ENCODE results near the gene ARHGAP10.

ARHGAP10 gene

DNA sequence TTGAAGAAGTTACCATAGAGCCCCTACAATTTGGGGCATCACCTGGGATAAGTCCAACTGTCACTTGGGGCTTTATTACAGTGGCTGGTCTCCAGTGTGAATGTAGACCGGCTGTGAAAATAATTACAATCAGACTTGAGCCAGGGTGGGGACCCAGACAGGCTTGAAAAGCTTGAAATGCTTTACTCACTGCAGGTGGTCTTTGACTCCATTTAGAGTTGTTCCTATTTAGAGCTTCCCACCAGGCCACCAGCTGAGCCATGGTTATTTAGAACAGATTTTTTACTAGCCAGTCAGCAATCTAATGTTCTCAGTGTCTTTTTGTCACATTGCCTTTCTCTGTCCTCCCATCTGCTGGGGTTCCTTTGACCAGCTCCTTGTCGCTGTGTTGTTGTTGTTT, 5.7 kb downstream of the ARHGAP10 start:
- no peak overlapping the region for H2AK5ac ChIP-seq (ENCODE audit: low read length, severe bottlenecking)
- H4K8ac ChIP-seq (ENCODE audit: low read length) = peak overlapping the region; percentile 60
- H2BK15ac ChIP-seq (ENCODE audit: low read depth, poor library complexity, severe bottlenecking) = no peak overlapping the region
- H3K9ac ChIP-seq (ENCODE audit: low read length) = no peak overlapping the region
- H2BK5ac ChIP-seq (ENCODE audit: low read depth, low read length, poor library complexity, severe bottlenecking) = no peak overlapping the region
- no peak for DNase-seq
- H3K36me3 ChIP-seq (ENCODE audit: control insufficient read depth in 1 of 2, insufficient read depth in 2 of 2, low read depth in 1 of 2, low read length in 2 of 2) = peaks cover 0 to 2% of the 10 kb centered on the region in 2 experiments
- peaks cover 6% of the 10 kb centered on the region for H3K79me1 ChIP-seq (replicated peaks; ENCODE audit: low read length, poor library complexity, severe bottlenecking)
- H3K23ac ChIP-seq (ENCODE audit: low read length in 2 of 2) = no peak overlapping the region
- H3K18ac ChIP-seq (ENCODE audit: low read depth in 1 of 2, low read length in 2 of 2) = no peak overlapping the region
- peaks cover 15% of the 10 kb centered on the region for H3K4me1 ChIP-seq (ENCODE audit: control insufficient read depth, insufficient read depth, low read depth, low read length)
- no peaks in the 10 kb centered on the region for H3K27me3 ChIP-seq (ENCODE audit: control insufficient read depth in 1 of 2, insufficient read depth in 1 of 2, low read length in 2 of 2)
- H3K4ac ChIP-seq (ENCODE audit: low read depth in 1 of 2, low read length in 2 of 2) = peak overlapping the region in 1 of 2 experiments; percentile 3
- H2BK12ac ChIP-seq (ENCODE audit: low read length in 2 of 2) = no peak overlapping the region
- no peak overlapping the region for H3K4me2 ChIP-seq (ENCODE audit: low read length, poor library complexity, severe bottlenecking)
- no peak overlapping the region for H3K14ac ChIP-seq (ENCODE audit: low read length in 2 of 2)
- 26% methylated on average over 2 of the region's 2 CpGs for WGBS
- no peak overlapping the region for H2BK120ac ChIP-seq (ENCODE audit: low read depth, low read length)
- H2AFZ ChIP-seq (ENCODE audit: low read depth, low read length) = no peak overlapping the region
- H3K27ac ChIP-seq (ENCODE audit: low read length, poor library complexity, severe bottlenecking) = no peak overlapping the region
- H4K91ac ChIP-seq (ENCODE audit: low read length) = no peak overlapping the region
- H3K4me3 ChIP-seq (ENCODE audit: insufficient read depth in 1 of 2, low read depth in 1 of 2, low read length in 2 of 2) = no peak overlapping the region
- no peaks in the 10 kb centered on the region for H3K9me3 ChIP-seq (ENCODE audit: control insufficient read depth, low read length)

DNA sequence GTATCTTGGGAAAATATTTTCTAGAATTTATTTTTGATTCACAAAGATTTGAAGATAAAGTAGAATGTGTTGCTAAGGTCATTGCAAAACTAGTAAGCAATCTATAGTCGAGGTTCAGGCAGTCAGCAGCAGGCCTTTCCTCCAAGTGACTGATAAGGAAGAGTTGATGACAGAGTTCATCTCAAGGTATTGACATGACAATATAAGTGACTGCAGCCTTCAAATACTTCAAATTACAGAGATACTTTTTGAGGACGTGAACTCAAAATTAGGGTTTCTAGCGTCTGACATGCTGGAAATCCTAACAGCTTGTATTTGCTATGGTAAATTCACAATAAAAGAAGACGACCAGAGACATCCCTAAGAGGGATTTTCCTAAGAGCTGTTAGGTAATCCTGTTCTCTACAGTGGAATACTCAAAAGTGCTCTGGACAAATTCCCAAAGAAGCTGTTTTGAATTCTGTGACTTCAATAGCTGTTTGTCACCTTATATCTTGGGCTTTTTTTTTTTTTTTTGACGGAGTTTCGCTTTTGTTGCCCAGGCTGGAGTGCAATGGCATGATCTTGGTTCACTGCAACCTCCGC, 7.4 kb downstream of the ARHGAP10 start:
- no peak overlapping the region for H3K4ac ChIP-seq (ENCODE audit: low read depth in 1 of 2, low read length in 2 of 2)
- H2BK15ac ChIP-seq (ENCODE audit: low read depth, poor library complexity, severe bottlenecking) = no peak overlapping the region
- H4K8ac ChIP-seq (ENCODE audit: low read length) = no peak overlapping the region
- DNase-seq = peak; percentile 42
- 77% methylated on average over 4 of the region's 7 CpGs for WGBS
- H3K9me3 ChIP-seq (ENCODE audit: control insufficient read depth, low read length) = no peaks in the 10 kb centered on the region
- H2BK120ac ChIP-seq (ENCODE audit: low read depth, low read length) = no peak overlapping the region
- H3K79me1 ChIP-seq (replicated peaks; ENCODE audit: low read length, poor library complexity, severe bottlenecking) = peaks cover 9% of the 10 kb centered on the region
- H3K4me3 ChIP-seq (ENCODE audit: insufficient read depth in 1 of 2, low read depth in 1 of 2, low read length in 2 of 2) = no peak overlapping the region
- no peaks in the 10 kb centered on the region for H3K27me3 ChIP-seq (ENCODE audit: control insufficient read depth in 1 of 2, insufficient read depth in 1 of 2, low read length in 2 of 2)
- no peak overlapping the region for H2AFZ ChIP-seq (ENCODE audit: low read depth, low read length)
- H3K14ac ChIP-seq (ENCODE audit: low read length in 2 of 2) = no peak overlapping the region
- peaks cover 0 to 7% of the 10 kb centered on the region in 2 experiments for H3K36me3 ChIP-seq (ENCODE audit: control insufficient read depth in 1 of 2, insufficient read depth in 2 of 2, low read depth in 1 of 2, low read length in 2 of 2)
- H2AK5ac ChIP-seq (ENCODE audit: low read length, severe bottlenecking) = no peak overlapping the region
- H3K4me2 ChIP-seq (ENCODE audit: low read length, poor library complexity, severe bottlenecking) = no peak overlapping the region
- no peak overlapping the region for H3K9ac ChIP-seq (ENCODE audit: low read length)
- H3K4me1 ChIP-seq (ENCODE audit: control insufficient read depth, insufficient read depth, low read depth, low read length) = peaks cover 8% of the 10 kb centered on the region
- H4K91ac ChIP-seq (ENCODE audit: low read length) = no peak overlapping the region
- H2BK5ac ChIP-seq (ENCODE audit: low read depth, low read length, poor library complexity, severe bottlenecking) = no peak overlapping the region
- H3K23ac ChIP-seq (ENCODE audit: low read length in 2 of 2) = no peak overlapping the region
- H3K18ac ChIP-seq (ENCODE audit: low read depth in 1 of 2, low read length in 2 of 2) = no peak overlapping the region
- H3K27ac ChIP-seq (ENCODE audit: low read length, poor library complexity, severe bottlenecking) = no peak overlapping the region
- no peak overlapping the region for H2BK12ac ChIP-seq (ENCODE audit: low read length in 2 of 2)

DNA sequence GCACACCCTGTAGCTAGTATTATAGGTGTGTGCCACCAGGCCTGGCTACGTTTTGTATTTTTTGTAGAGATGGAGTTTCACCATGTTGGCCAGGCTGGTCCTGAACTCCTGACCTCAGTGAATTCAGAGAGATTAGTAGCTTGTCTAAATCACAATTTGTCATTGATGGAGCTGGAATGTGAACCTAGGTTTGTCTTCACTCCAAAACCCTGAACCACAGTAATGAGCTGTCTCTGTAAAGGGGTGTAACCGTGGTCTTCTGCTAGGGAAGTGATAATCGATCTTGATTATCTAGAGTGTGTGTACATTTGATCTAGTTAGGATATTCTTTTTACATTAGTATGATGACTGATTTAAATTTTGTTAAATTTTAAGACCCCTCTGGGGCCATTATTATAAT, 8.3 kb downstream of the ARHGAP10 start:
- H2BK120ac ChIP-seq (ENCODE audit: low read depth, low read length) = no peak overlapping the region
- H3K27ac ChIP-seq (ENCODE audit: low read length, poor library complexity, severe bottlenecking) = no peak overlapping the region
- no peak overlapping the region for H3K9ac ChIP-seq (ENCODE audit: low read length)
- 80% methylated on average over 3 of the region's 3 CpGs for WGBS
- no peak overlapping the region for H3K14ac ChIP-seq (ENCODE audit: low read length in 2 of 2)
- no peak overlapping the region for H3K4ac ChIP-seq (ENCODE audit: low read depth in 1 of 2, low read length in 2 of 2)
- no peak overlapping the region for H3K4me3 ChIP-seq (ENCODE audit: insufficient read depth in 1 of 2, low read depth in 1 of 2, low read length in 2 of 2)
- peak overlapping the region; percentile 41 for H4K8ac ChIP-seq (ENCODE audit: low read length)
- no peaks in the 10 kb centered on the region for H3K27me3 ChIP-seq (ENCODE audit: control insufficient read depth in 1 of 2, insufficient read depth in 1 of 2, low read length in 2 of 2)
- no peak overlapping the region for H3K23ac ChIP-seq (ENCODE audit: low read length in 2 of 2)
- H3K4me2 ChIP-seq (ENCODE audit: low read length, poor library complexity, severe bottlenecking) = no peak overlapping the region
- H2BK15ac ChIP-seq (ENCODE audit: low read depth, poor library complexity, severe bottlenecking) = no peak overlapping the region
- no peak overlapping the region for H2AFZ ChIP-seq (ENCODE audit: low read depth, low read length)
- H2BK12ac ChIP-seq (ENCODE audit: low read length in 2 of 2) = no peak overlapping the region
- peak overlapping the region; percentile 38 for H2AK5ac ChIP-seq (ENCODE audit: low read length, severe bottlenecking)
- H3K36me3 ChIP-seq (ENCODE audit: control insufficient read depth in 1 of 2, insufficient read depth in 2 of 2, low read depth in 1 of 2, low read length in 2 of 2) = peaks cover 0 to 7% of the 10 kb centered on the region in 2 experiments
- H3K9me3 ChIP-seq (ENCODE audit: control insufficient read depth, low read length) = no peaks in the 10 kb centered on the region
- no peak for DNase-seq
- H3K18ac ChIP-seq (ENCODE audit: low read depth in 1 of 2, low read length in 2 of 2) = peak overlapping the region in 1 of 2 experiments; percentile 54
- peaks cover 16% of the 10 kb centered on the region for H3K79me1 ChIP-seq (replicated peaks; ENCODE audit: low read length, poor library complexity, severe bottlenecking)
- H3K4me1 ChIP-seq (ENCODE audit: control insufficient read depth, insufficient read depth, low read depth, low read length) = peaks cover 8% of the 10 kb centered on the region
- H4K91ac ChIP-seq (ENCODE audit: low read length) = no peak overlapping the region
- H2BK5ac ChIP-seq (ENCODE audit: low read depth, low read length, poor library complexity, severe bottlenecking) = no peak overlapping the region

DNA sequence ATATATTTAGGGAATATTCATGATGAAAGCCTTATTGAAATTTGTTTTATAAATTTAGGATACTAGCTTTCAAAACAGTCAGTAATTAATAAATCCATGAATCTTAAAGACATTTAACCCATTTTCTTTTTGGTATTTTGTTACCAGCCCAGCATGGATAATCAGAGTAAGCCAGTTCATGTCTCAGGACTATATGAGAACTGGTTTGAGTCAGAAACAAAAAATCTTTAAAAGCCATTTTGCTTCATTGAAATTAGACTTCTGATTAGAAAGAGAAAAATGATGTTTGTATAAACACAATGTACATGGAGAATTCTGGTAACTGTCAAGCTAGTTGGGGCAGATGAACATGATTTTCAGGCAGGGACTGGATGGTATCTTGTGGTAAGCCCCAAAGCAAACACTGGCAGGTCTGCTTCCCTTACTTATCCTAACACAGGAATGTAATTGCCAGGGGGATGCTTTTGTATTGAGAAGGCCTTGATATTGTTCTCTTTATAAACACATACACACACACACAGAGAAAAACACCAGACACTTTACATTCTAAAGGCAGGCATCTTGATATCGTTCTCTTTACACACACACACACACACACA, 9.4 kb downstream of the ARHGAP10 start:
- Histone ChIP-seq H3K9me3 (ENCODE audit: control insufficient read depth, low read length) (no peaks in the 10 kb centered on the region), H2BK12ac (ENCODE audit: low read length in 2 of 2) (no peak overlapping the region), H2AK5ac (ENCODE audit: low read length, severe bottlenecking) (no peak overlapping the region), H3K18ac (ENCODE audit: low read depth in 1 of 2, low read length in 2 of 2) (peak overlapping the region in 1 of 2 experiments; percentile 46), H2BK15ac (ENCODE audit: low read depth, poor library complexity, severe bottlenecking) (no peak overlapping the region), H3K4me3 (ENCODE audit: insufficient read depth in 1 of 2, low read depth in 1 of 2, low read length in 2 of 2) (no peak overlapping the region), H3K14ac (ENCODE audit: low read length in 2 of 2) (peak overlapping the region in 1 of 2 experiments; percentile 44), H3K79me1 (replicated peaks; ENCODE audit: low read length, poor library complexity, severe bottlenecking) (peaks cover 16% of the 10 kb centered on the region), H2AFZ (ENCODE audit: low read depth, low read length) (no peak overlapping the region), H3K23ac (ENCODE audit: low read length in 2 of 2) (no peak overlapping the region), H3K27me3 (ENCODE audit: control insufficient read depth in 1 of 2, insufficient read depth in 1 of 2, low read length in 2 of 2) (no peaks in the 10 kb centered on the region), H2BK120ac (ENCODE audit: low read depth, low read length) (no peak overlapping the region), H3K4me2 (ENCODE audit: low read length, poor library complexity, severe bottlenecking) (no peak overlapping the region), H3K4ac (ENCODE audit: low read depth in 1 of 2, low read length in 2 of 2) (no peak overlapping the region), H3K36me3 (ENCODE audit: control insufficient read depth in 1 of 2, insufficient read depth in 2 of 2, low read depth in 1 of 2, low read length in 2 of 2) (peaks cover 0 to 7% of the 10 kb centered on the region in 2 experiments), H3K4me1 (ENCODE audit: control insufficient read depth, insufficient read depth, low read depth, low read length) (peaks cover 8% of the 10 kb centered on the region), H4K91ac (ENCODE audit: low read length) (no peak overlapping the region), H3K27ac (ENCODE audit: low read length, poor library complexity, severe bottlenecking) (peak overlapping the region; percentile 61), H3K9ac (ENCODE audit: low read length) (no peak overlapping the region), H4K8ac (ENCODE audit: low read length) (no peak overlapping the region), H2BK5ac (ENCODE audit: low read depth, low read length, poor library complexity, severe bottlenecking) (no peak overlapping the region)
- DNase-seq = peak; percentile 71
- 18% methylated on average over 1 of the region's 1 CpG for WGBS

Data from mesenchymal stem cell (in vitro differentiated cells and primary cell).